GM21723 (cell line): ENCODE measurements around the gene CROT.

Source experiments
- ATAC-seq: cut with Tn5 transposase; IDR thresholded peaks from one replicate; pipeline ENCODE4 v1.9.1; 2021; ENCODE audit warnings: mild to moderate bottlenecking, moderate library complexity; ENCODE audit not compliant: unreplicated experiment

CROT gene

DNA sequence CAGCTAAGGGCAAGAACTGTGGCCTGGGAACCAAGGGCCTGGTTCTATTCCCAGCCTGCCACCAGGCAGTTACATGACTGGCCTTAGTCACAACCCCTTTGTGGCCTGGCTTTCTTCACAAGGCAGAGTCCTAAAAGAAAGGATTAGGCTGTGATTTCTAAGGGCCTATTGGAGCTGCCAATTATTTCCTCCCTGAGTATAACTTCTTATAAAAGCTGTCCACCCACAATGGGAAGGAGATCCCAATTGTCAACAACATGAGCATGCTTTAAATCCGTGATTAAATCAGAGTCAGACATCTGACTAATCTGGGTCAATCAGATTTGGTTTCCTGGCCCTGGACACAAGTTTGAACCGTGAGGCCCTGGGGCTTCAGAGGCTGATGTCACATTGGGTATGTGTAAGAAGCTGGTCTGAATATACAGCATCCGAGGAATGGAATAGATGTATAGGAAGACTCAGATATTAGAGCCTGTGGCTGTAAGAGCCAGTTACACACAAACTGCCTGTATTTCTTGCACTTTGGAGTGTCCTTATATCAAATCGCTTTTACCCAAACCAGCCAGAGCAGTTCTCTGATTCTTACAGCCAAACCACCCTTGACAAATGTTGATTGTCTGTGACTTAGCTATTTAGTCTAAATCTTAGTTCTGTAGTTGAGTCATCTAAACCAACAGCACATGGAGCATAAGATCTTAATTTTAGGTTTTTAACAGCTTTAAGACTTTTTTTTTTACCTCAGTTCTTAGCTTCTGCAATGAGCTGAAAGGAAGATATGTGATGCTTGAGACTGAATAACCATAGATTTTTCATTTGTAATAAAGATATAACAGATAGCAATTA lies 68.7 kb downstream of the CROT start:
- ATAC-seq: no peak

DNA sequence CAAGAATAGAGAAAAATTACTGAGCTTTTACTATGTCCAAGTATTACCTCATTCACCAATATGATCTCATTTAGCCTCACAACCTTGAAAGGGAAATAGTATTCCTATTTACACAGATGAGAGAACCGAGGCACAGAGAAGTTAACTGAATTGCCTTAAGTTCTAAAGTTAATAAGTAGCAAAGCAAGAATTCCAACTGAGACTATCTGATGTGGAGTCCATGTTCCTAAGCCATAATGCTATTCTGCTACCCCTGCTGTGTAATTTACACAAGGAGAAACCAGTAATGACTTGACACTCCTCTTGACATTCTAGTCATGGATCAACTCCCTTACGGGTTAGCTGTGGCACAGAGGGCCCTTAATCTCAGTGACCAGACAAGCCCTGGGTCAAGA lies 69.3 kb downstream of the CROT start:
- ATAC-seq: no peak

DNA sequence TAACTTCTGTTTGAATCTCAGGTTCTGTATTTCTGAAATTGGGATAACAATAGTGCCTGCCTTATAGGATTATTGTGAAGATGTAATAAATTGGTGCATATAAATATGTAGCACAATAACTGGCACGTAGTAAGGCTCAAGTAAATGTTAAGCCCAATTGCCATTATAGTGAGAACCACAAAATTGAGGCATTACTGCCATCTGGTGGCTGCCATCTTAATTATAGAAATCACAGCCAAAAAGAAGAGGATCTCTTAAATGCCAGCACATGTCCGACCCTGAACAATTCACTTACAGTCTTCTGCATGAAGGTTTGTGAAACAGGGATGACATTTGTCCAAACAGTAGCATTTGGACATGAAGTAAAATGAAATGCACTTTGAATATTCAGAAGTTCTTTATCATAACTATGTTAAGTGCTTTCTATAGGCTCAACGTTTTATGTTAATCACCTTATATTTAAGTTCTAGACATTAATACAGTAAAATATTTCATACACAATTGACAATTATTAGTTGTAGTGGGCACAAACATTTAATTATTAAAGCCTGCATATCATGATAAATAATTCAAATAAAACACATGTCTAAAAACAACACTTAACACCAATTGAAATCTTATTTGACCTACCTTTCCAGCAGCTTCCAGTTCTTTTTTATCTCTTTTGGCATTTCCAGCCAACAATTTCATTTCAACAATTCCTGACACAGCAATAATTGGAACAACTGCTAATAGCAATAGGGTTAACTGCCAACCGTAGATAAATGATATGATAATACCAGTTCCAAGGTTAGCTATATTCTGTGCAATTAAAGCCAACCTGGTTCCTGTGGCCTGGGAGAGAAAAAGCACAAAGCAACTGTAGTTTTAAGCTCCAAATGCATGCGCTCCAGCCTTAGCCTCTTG lies 71.5 kb downstream of the CROT start:
- peak; percentile 87 for ATAC-seq

DNA sequence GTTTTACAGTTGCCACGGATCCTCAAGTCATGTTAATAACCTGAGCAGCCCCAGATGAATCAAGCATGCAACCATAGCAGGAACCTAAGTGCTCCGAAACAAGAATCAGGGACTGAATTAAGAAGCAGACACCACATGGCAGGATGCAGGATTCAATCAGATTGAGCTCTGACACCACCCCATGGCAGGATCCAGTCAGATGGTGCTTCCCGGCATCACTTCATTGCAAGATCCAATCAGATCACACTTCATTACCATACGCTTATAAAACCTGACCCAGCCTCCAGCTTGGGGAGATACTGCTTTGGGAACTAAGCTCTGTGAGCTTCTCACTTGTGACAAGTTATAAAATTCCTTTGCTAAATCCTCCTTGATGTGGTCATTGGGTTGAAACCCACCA lies 74.7 kb downstream of the CROT start:
- no peak for ATAC-seq

DNA sequence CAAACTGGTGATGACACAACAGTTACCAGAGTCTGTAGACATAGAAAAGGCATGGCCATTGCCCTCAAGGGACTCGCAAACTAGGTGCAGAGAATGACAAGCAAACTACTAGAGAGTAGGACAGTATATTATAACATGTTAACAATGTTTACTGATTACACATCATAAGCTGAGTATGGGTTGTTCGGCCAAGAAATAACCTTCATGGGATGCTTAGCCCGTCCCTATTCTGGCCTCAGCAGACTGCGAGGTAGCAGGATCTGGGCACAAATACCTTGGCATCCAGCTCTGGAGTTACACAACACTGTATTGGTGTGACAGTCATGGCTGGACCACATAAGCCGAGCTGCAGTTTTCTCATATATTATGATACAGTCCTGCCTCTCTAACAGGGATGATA lies 78.6 kb downstream of the CROT start:
- ATAC-seq: no peak

DNA sequence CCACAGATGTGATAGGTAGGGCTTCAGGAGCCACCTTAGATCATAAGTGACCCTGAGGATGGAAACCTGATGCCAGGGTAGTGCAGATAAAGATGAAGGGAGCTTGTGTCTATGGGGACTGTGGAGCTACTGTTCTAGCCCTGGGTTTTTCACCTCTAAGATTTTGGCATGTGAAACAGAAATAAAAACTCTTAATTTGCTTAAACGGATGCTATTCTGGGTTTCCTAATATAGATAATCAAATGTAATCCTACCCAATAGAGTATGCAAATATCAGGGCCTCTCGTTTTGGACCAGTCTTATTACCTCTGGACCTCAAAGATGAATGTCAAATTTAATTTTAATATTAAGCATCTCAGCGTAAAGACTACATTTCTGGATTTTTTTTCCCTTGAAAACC lies 80.7 kb downstream of the CROT start:
- ATAC-seq: peak; percentile 73

DNA sequence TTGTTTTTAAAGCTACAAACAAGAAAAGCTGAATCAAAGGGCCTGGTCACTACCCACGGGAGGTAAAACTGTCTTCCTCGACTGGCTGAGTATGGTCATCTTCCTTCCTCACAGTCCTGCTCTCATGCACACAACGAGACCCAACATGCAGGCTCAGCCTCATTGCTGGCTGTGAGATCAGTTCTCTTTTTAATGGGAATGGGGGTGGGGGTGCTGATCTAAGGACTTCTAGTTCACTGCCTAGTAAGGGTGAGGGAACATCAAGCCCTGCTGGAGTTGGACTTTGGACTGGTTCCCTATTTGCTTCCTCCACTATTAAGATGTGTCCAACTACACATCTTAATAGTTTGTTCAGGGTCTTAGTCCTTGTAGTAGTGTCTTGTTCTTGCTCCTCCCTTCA lies 81.8 kb downstream of the CROT start:
- no peak for ATAC-seq

DNA sequence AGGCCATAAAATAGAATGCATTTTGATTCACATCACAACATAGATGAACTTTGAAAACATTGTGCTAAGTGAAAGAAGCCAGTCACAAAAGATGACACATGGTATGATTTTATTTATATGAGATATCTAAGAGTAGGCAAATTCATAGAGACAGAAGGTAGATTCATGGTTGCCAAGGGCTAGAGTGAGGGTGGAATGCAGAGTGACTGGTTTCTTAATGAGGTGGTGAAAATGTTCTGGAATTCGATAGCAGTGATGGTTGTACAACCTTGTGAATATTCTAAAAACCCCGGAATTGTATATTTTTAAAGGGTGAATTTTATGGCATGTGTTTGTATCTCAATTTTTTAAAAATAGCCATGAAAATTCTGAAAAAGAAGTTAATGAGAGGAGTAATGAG lies 87.1 kb downstream of the CROT start:
- no peak for ATAC-seq

DNA sequence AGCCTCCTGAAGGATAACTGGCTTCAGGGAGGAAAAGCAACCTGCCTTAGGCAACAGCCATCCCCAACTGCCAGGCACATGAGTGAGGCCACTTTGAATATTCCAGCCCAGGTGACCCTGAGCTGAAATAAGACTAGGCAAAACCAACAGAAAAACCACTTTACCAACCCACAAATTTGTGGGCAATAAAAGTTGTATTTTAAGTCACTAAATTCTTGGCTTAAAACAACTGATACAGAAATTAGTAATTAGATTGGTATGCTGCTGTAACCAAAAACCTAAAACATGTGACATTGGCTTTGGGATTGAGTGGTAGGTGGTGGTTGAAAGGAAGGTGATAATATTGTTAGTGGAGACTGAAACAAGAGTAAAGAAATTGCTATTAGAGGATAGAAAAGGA lies 90.1 kb downstream of the CROT start:
- ATAC-seq: no peak

DNA sequence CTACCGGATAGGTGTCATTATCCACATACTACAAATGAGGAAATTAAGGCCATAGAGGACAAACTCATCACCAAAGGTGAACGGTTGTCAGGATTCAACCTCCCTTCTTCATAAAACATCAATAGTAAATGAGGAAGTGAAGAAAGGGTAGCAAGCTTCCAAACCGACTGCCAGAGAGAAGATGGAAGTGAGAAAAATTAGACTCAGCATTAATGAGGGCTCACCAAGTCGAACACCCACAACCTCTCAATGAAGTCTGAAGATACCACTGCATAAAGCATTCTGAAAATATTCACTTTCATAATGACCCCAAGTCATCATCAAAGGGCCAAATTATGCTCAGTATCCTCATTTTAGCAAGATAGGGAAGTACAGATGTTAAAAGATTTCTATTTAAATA lies 100.4 kb downstream of the CROT start:
- ATAC-seq: peak; percentile 89

DNA sequence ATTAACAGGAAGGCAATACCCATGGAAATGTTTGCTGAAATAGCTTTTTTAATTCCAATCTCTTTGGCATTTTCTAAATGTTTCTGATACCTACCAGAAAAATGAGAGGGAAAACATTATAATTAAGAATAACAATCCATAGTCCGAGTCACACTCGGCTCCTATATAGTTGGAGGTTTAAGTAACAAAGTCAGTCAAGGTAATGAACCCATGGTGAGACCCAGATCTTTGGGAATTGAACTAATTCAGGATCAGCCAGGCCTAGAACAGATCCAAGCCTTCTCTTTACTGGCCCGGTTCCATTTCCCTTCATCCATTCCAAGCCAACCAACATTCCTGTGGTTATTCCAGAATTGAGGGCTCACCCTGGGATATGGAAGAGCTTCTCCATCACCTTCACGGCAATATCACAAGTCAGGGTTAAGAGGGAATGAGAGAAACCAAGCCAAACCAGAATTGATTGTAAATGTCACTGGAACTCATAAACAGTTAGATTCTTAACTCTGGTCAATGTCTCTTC lies 101.7 kb downstream of the CROT start:
- no peak for ATAC-seq

DNA sequence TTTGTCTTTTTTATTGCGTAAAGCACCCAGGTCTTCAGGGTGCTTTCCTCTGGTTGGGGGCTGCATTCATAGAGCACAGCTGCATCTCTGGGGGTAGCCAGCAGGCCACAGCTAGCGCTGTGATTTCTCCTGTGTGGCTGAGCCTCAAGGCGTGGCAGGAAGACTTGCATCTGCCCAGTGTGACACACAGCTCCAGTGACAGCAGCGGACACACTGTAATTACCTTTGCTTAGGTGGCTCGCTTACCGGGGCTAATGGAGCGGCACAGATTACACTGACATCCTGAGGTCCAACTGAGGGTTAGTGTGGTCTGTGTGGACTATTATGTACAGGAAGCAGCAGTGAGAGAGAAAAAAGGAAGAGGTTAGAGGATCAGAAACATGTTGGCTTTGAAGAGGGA lies 102.9 kb downstream of the CROT start:
- ATAC-seq: no peak
